ENCODE measurements around the gene TRPM2. TPM values are rescaled to one million over a fixed set of nuclear protein-coding genes. Genes with fewer than 3 reads are reported as not detected.

TRPM2 gene
- total RNA-seq, 6 experiments from 2014 or later: 0.92 to 2.0 (median 1.2) TPM

GRCh38 chr21:44406953-44407352, 53.5 kb downstream of the TRPM2 start:
- H3K9me3 ChIP-seq: no peaks in the 10 kb centered on the region
- no peak overlapping the region for H3K27ac ChIP-seq
- DNase-seq (peak in 1 of 3 donors; percentile 7), ATAC-seq (no peak)
- TF ChIP-seq POLR2A (IDR thresholded peaks at IDR 0.05) (no peak), CTCF (IDR thresholded peaks at IDR 0.05) (no peak)
- H3K4me1 ChIP-seq: no peaks in the 10 kb centered on the region
- intact Hi-C loops (cut with DNase I): no loop called here
- no peak overlapping the region for H3K4me3 ChIP-seq
- no peaks in the 10 kb centered on the region for H3K36me3 ChIP-seq
- 90% methylated on average over 6 of the region's 8 CpGs for WGBS (ENCODE audit: insufficient coverage, low coverage, low lambda C conversion rate, missing lambda C conversion rate)
- no peaks in the 10 kb centered on the region for H3K27me3 ChIP-seq

- no peaks in the 10 kb centered on the region for H3K27me3 ChIP-seq
- H3K4me3 ChIP-seq: no peak overlapping the region
- TF ChIP-seq POLR2A (IDR thresholded peaks at IDR 0.05) (no peak), CTCF (IDR thresholded peaks at IDR 0.05) (no peak)
- no peaks in the 10 kb centered on the region for H3K36me3 ChIP-seq
- intact Hi-C loops (cut with DNase I): no loop called here
- H3K9me3 ChIP-seq: no peaks in the 10 kb centered on the region
- ATAC-seq (no peak), DNase-seq (no peak)
- no peaks in the 10 kb centered on the region for H3K4me1 ChIP-seq
- 58% methylated on average over 7 of the region's 7 CpGs for WGBS (ENCODE audit: insufficient coverage, low coverage, low lambda C conversion rate, missing lambda C conversion rate)
- no peak overlapping the region for H3K27ac ChIP-seq
These were observed 54.1 kb downstream of the TRPM2 start for GRCh38 chr21:44407493-44407892.

GRCh38 chr21:44408226-44408625, 54.8 kb downstream of the TRPM2 start:
- H3K27me3 ChIP-seq: no peaks in the 10 kb centered on the region
- TF ChIP-seq POLR2A (IDR thresholded peaks at IDR 0.05) (no peak), CTCF (IDR thresholded peaks at IDR 0.05) (no peak)
- H3K9me3 ChIP-seq: no peaks in the 10 kb centered on the region
- intact Hi-C loops (cut with DNase I): no loop called here
- 85% methylated on average over 10 of the region's 15 CpGs for WGBS (ENCODE audit: insufficient coverage, low coverage, low lambda C conversion rate, missing lambda C conversion rate)
- DNase-seq: peak in 1 of 3 donors; percentile 3
- ATAC-seq: no peak
- H3K4me1 ChIP-seq: no peaks in the 10 kb centered on the region
- no peak overlapping the region for H3K4me3 ChIP-seq
- H3K36me3 ChIP-seq: no peaks in the 10 kb centered on the region
- H3K27ac ChIP-seq: no peak overlapping the region

GRCh38 chr21:44413566-44414290, 60.3 kb downstream of the TRPM2 start:
- no peaks in the 10 kb centered on the region for H3K36me3 ChIP-seq
- DNase-seq (peak; percentile 12 to 37 (median 35)), ATAC-seq (peak in 1 of 4 donors; percentile 26)
- H3K9me3 ChIP-seq: no peaks in the 10 kb centered on the region
- TF ChIP-seq CTCF (IDR thresholded peaks at IDR 0.05): no peak
- TF ChIP-seq POLR2A (IDR thresholded peaks at IDR 0.05): no peak
- no peak overlapping the region for H3K27ac ChIP-seq
- H3K27me3 ChIP-seq: no peaks in the 10 kb centered on the region
- no peaks in the 10 kb centered on the region for H3K4me1 ChIP-seq
- intact Hi-C loops (cut with DNase I): no loop called here
- no peak overlapping the region for H3K4me3 ChIP-seq
- WGBS (ENCODE audit: insufficient coverage, low coverage, low lambda C conversion rate, missing lambda C conversion rate): 100% methylated on average over 2 of the region's 27 CpGs
